Mammary epithelial cell (primary cell): Measurements from ENCODE around the gene CCT3.

Experiments
- EZH2 ChIP-seq: IDR thresholded peaks from 2 replicates; pipeline ENCODE4 v1.6.1; 2012; ENCODE audit warnings: low read length, inconsistent platforms, borderline replicate concordance
- TF ChIP-seq, protein P1 (sequence below), 2 donors: IDR thresholded peaks in 1 of 2; conservative IDR thresholded peaks in 1 of 2; 2 replicates each; pipeline ENCODE4 v1.5.1; 2011 to 2012; ENCODE audit warnings: inconsistent platforms in 2 of 2, low read length in 2 of 2, mild to moderate bottlenecking in 2 of 2, control low read depth in 1 of 2, low read depth in 1 of 2; ENCODE audit not compliant: insufficient read depth in 1 of 2; ENCODE audit errors: extremely low read depth in 1 of 2

DNA sequence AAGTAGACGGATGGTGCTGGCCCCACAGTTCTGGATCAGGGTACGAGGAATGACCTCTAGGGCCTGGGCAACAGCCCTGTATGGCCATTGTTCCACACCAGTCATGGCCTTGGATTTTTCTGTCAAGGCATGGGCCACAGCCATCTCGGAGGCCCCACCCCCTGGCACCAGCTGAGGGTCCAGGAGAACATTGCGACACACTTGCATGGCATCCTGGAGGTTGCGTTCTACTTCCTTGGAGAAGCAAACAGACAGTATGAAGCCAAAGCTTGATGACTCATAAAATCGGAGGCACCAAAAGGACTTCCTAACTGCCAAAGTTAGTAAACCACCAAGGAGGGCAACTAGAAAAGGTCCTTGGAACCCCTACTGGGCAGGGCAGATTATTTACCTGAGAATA, 27.1 kb downstream of the CCT3 start:
- TF ChIP-seq, protein P1, sequence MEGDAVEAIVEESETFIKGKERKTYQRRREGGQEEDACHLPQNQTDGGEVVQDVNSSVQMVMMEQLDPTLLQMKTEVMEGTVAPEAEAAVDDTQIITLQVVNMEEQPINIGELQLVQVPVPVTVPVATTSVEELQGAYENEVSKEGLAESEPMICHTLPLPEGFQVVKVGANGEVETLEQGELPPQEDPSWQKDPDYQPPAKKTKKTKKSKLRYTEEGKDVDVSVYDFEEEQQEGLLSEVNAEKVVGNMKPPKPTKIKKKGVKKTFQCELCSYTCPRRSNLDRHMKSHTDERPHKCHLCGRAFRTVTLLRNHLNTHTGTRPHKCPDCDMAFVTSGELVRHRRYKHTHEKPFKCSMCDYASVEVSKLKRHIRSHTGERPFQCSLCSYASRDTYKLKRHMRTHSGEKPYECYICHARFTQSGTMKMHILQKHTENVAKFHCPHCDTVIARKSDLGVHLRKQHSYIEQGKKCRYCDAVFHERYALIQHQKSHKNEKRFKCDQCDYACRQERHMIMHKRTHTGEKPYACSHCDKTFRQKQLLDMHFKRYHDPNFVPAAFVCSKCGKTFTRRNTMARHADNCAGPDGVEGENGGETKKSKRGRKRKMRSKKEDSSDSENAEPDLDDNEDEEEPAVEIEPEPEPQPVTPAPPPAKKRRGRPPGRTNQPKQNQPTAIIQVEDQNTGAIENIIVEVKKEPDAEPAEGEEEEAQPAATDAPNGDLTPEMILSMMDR (conservative IDR thresholded peaks at IDR 0.05 in 1 of 2, IDR thresholded peaks at IDR 0.05 in 1 of 2; ENCODE audit: extremely low read depth in 1 of 2, insufficient read depth in 1 of 2, low read depth in 1 of 2, low read length in 2 of 2) = no peak
- no peak for TF ChIP-seq EZH2
